SK-N-SH (cell line): ENCODE data around the gene NUP58. TPM values are rescaled to one million over a fixed set of nuclear protein-coding genes. Genes with fewer than 3 reads are reported as not detected.

Experiments
- CTCF ChIA-PET: fragments of 300-600, 350-600 bp; formaldehyde crosslinking; extraction: SDS; loops from one replicate; lab custom pipeline; 2021; lab: Yijun Ruan, JAX
- POLR2A ChIA-PET: fragments of 350-600 bp; sonication (Branson Sonifier 250); formaldehyde crosslinking; extraction: SDS; loops from one replicate; lab custom pipeline; 2020; ENCODE audit warnings: antibody characterized with exemption, inconsistent platforms; lab: Yijun Ruan, JAX
- DNase-seq: peaks from one replicate; pipeline ENCODE4 v3.0.0; 2012
- H2AFZ ChIP-seq: fragments of 200-600 bp; sonication (generic); 2 replicates; pipeline ENCODE4 v1.8.1; 2016; ENCODE audit warnings: antibody characterized with exemption, mild to moderate bottlenecking, low read depth
- H3F3A ChIP-seq: fragments of 200-600 bp; sonication (generic); replicated peaks from 2 replicates; pipeline ENCODE3; 2016; ENCODE audit warnings: antibody characterized with exemption, mild to moderate bottlenecking; ENCODE audit not compliant: insufficient read depth
- H3K27ac ChIP-seq, 2 experiments: fragments of 200-500 bp in 1 of 2; fragments of 200-600 bp in 1 of 2; sonication (Bioruptor generic) in 1 of 2; sonication (generic), shearing (Covaris generic) in 1 of 2; 2 replicates each; pipeline versions ENCODE4 v1.5.1 to v1.6.1; 2014 to 2016; ENCODE audit warnings: low read depth in 2 of 2, inconsistent platforms in 1 of 2, low read length in 1 of 2, mild to moderate bottlenecking in 1 of 2, mixed read lengths in 1 of 2
- H3K27me3 ChIP-seq: fragments of 200-600 bp; sonication (generic), shearing (Covaris generic); 2 replicates; pipeline ENCODE4 v1.6.1; 2016; ENCODE audit warnings: mixed run types; ENCODE audit not compliant: insufficient read depth
- H3K36me3 ChIP-seq, 2 experiments: fragments of 200-500 bp in 1 of 2; fragments of 200-600 bp in 1 of 2; sonication (Bioruptor generic) in 1 of 2; sonication (generic) in 1 of 2; replicated peaks in 1 of 2; 2 replicates each; pipeline versions ENCODE3 to v1.5.1; 2014 to 2016; ENCODE audit warnings: low read length in 1 of 2, mild to moderate bottlenecking in 1 of 2; ENCODE audit not compliant: insufficient read depth in 2 of 2, control insufficient read depth in 1 of 2
- H3K4me1 ChIP-seq, 2 experiments: fragments of 200-500 bp in 1 of 2; fragments of 200-600 bp in 1 of 2; sonication (Bioruptor generic) in 1 of 2; sonication (generic), shearing (Covaris generic) in 1 of 2; 2 replicates each; pipeline versions ENCODE4 v1.5.1 to v1.6.1; 2014 to 2016; ENCODE audit warnings: low read depth in 1 of 2, low read length in 1 of 2, mixed run types in 1 of 2; ENCODE audit not compliant: insufficient read depth in 2 of 2, control insufficient read depth in 1 of 2
- H3K4me2 ChIP-seq: fragments of 200-600 bp; sonication (generic), shearing (Covaris generic); 2 replicates; pipeline ENCODE4 v1.6.1; 2017; ENCODE audit warnings: mixed run types
- H3K4me3 ChIP-seq, 2 experiments: fragments of 200-500 bp in 1 of 2; fragments of 200-600 bp in 1 of 2; sonication (Bioruptor generic) in 1 of 2; sonication (generic), shearing (Covaris generic) in 1 of 2; 2 replicates each; pipeline versions ENCODE4 v1.5.1 to v1.8.1; 2014 to 2016; ENCODE audit warnings: low read depth in 2 of 2, inconsistent platforms in 1 of 2, low read length in 1 of 2, mild to moderate bottlenecking in 1 of 2, mixed read lengths in 1 of 2, moderate library complexity in 1 of 2
- H3K79me2 ChIP-seq: fragments of 200-600 bp; sonication (generic); 2 replicates; pipeline ENCODE4 v1.8.1; 2017; ENCODE audit warnings: mild to moderate bottlenecking; ENCODE audit not compliant: insufficient read depth
- H3K9ac ChIP-seq: fragments of 200-600 bp; sonication (generic); 2 replicates; pipeline ENCODE4 v1.6.1; 2017; ENCODE audit warnings: mixed run types
- H3K9me2 ChIP-seq: fragments of 200-600 bp; sonication (generic); 2 replicates; pipeline ENCODE4 v1.6.1; 2017; ENCODE audit warnings: mixed run types
- H3K9me3 ChIP-seq: fragments of 200-600 bp; sonication (generic); 2 replicates; pipeline ENCODE4 v1.6.1; 2017; ENCODE audit warnings: mixed run types, mild to moderate bottlenecking, moderate library complexity
- H4K20me1 ChIP-seq: fragments of 200-600 bp; sonication (generic); 2 replicates; pipeline ENCODE4 v1.6.1; 2017; ENCODE audit warnings: mild to moderate bottlenecking, mixed run types; ENCODE audit not compliant: insufficient read depth
- ELF1 ChIP-seq: IDR thresholded peaks from 2 replicates; pipeline ENCODE4 v1.4.0; 2012
- EP300 ChIP-seq, 2 experiments: IDR thresholded peaks; 2 replicates each; pipeline versions ENCODE4 v1.4.0 to v1.6.1; 2012; ENCODE audit warnings: borderline replicate concordance in 1 of 2, low read depth in 1 of 2, low read length in 1 of 2
- FOSL2 ChIP-seq: IDR thresholded peaks from 2 replicates; pipeline ENCODE4 v1.4.0; 2012; ENCODE audit warnings: low read depth, mild to moderate bottlenecking, moderate library complexity, borderline replicate concordance
- GABPA ChIP-seq: IDR thresholded peaks from 2 replicates; pipeline ENCODE4 v1.4.0; 2012; ENCODE audit warnings: low read depth, mild to moderate bottlenecking
- MEF2A ChIP-seq: IDR thresholded peaks from 2 replicates; pipeline ENCODE4 v1.4.0; 2012; ENCODE audit warnings: low read depth, borderline replicate concordance
- MXI1 ChIP-seq: IDR thresholded peaks from 2 replicates; pipeline ENCODE4 v1.6.1; 2012; ENCODE audit warnings: mild to moderate bottlenecking, low read depth, low read length, improper control_type of control experiment
- NRF1 ChIP-seq: IDR thresholded peaks from 2 replicates; pipeline ENCODE4 v1.6.1; 2012; ENCODE audit warnings: low read depth, mild to moderate bottlenecking, low read length
- RAD21 ChIP-seq: IDR thresholded peaks from 2 replicates; pipeline ENCODE4 v1.6.1; 2012; ENCODE audit warnings: mild to moderate bottlenecking, low read length
- RFX5 ChIP-seq: IDR thresholded peaks from 2 replicates; pipeline ENCODE4 v1.6.1; 2012; ENCODE audit warnings: mild to moderate bottlenecking, improper control_type of control experiment, low read length
- RXRA ChIP-seq: IDR thresholded peaks from 2 replicates; pipeline ENCODE4 v1.4.0; 2012; ENCODE audit warnings: low read depth, mild to moderate bottlenecking, borderline replicate concordance
- SIN3A ChIP-seq: IDR thresholded peaks from 2 replicates; pipeline ENCODE4 v1.6.1; 2012; ENCODE audit warnings: low read depth, mild to moderate bottlenecking, low read length, moderate library complexity, borderline replicate concordance
- SMC3 ChIP-seq: IDR thresholded peaks from 2 replicates; pipeline ENCODE4 v1.6.1; 2012; ENCODE audit warnings: low read depth, low read length, improper control_type of control experiment
- TCF12 ChIP-seq: IDR thresholded peaks from 2 replicates; pipeline ENCODE4 v1.4.0; 2012
- YY1 ChIP-seq: IDR thresholded peaks from 2 replicates; pipeline ENCODE4 v1.4.0; 2012; ENCODE audit warnings: low read depth, mild to moderate bottlenecking
- WGBS: methylation state at CpG from one replicate; pipeline ENCODE4 v1.1.6; 2017; ENCODE audit warnings: low lambda C conversion rate; 5-methylcytosine and 5-hydroxymethylcytosine counted together
- polyA plus RNA-seq, 3 experiments: library from polyadenylated mRNA; depleted of rRNA; stranded (reverse); fragments of >200 nt; gene quantifications; 2 replicates each; pipeline ENCODE4 v1.2.3, GENCODE V29; 2012
- TF ChIP-seq, protein P1 (sequence below): IDR thresholded peaks from 2 replicates; pipeline ENCODE4 v1.6.1; 2012; ENCODE audit warnings: mild to moderate bottlenecking, low read depth, low read length, moderate library complexity
- TF ChIP-seq, protein P2 (sequence below): IDR thresholded peaks from 2 replicates; pipeline ENCODE4 v1.4.0; 2012; ENCODE audit warnings: low read depth, borderline replicate concordance
- TF ChIP-seq, protein P3 (sequence below): fragments of 150-350 bp; IDR thresholded peaks from 2 replicates; pipeline ENCODE4 v1.6.1; 2017; ENCODE audit warnings: antibody characterized with exemption, low read length, low read depth, borderline replicate concordance
- TF ChIP-seq, protein P4 (sequence below): fragments of 200-600 bp; sonication (generic); IDR thresholded peaks from 2 replicates; pipeline ENCODE4 v1.6.1; 2017; ENCODE audit warnings: antibody characterized with exemption, mild to moderate bottlenecking, moderate library complexity

The NUP58 gene
- polyA plus RNA-seq, 1 of the 3 experiments (the other 2 are of a cell fraction) = 18.1 TPM

GRCh38 chr13:25286969-25287961 is 14.2 kb upstream of the NUP58 start, which contains the start of gene MTMR6 (continued):
- TF ChIP-seq, protein P1, sequence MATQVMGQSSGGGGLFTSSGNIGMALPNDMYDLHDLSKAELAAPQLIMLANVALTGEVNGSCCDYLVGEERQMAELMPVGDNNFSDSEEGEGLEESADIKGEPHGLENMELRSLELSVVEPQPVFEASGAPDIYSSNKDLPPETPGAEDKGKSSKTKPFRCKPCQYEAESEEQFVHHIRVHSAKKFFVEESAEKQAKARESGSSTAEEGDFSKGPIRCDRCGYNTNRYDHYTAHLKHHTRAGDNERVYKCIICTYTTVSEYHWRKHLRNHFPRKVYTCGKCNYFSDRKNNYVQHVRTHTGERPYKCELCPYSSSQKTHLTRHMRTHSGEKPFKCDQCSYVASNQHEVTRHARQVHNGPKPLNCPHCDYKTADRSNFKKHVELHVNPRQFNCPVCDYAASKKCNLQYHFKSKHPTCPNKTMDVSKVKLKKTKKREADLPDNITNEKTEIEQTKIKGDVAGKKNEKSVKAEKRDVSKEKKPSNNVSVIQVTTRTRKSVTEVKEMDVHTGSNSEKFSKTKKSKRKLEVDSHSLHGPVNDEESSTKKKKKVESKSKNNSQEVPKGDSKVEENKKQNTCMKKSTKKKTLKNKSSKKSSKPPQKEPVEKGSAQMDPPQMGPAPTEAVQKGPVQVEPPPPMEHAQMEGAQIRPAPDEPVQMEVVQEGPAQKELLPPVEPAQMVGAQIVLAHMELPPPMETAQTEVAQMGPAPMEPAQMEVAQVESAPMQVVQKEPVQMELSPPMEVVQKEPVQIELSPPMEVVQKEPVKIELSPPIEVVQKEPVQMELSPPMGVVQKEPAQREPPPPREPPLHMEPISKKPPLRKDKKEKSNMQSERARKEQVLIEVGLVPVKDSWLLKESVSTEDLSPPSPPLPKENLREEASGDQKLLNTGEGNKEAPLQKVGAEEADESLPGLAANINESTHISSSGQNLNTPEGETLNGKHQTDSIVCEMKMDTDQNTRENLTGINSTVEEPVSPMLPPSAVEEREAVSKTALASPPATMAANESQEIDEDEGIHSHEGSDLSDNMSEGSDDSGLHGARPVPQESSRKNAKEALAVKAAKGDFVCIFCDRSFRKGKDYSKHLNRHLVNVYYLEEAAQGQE = 0 out of 2 replicates have a peak, but pooled peaks have one; percentile 52
- TF ChIP-seq FOSL2 (no peak), RXRA (no peak), RAD21 (peak; percentile 32; the same call in 1 of the 2 replicates), ELF1 (peak; percentile 45; the same call in 1 of the 2 replicates), SIN3A (peak; percentile 68; the same call in 1 of the 2 replicates)
- TF ChIP-seq, protein P2, sequence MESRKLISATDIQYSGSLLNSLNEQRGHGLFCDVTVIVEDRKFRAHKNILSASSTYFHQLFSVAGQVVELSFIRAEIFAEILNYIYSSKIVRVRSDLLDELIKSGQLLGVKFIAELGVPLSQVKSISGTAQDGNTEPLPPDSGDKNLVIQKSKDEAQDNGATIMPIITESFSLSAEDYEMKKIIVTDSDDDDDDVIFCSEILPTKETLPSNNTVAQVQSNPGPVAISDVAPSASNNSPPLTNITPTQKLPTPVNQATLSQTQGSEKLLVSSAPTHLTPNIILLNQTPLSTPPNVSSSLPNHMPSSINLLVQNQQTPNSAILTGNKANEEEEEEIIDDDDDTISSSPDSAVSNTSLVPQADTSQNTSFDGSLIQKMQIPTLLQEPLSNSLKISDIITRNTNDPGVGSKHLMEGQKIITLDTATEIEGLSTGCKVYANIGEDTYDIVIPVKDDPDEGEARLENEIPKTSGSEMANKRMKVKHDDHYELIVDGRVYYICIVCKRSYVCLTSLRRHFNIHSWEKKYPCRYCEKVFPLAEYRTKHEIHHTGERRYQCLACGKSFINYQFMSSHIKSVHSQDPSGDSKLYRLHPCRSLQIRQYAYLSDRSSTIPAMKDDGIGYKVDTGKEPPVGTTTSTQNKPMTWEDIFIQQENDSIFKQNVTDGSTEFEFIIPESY = peak; percentile 69; the same call in 1 of the 2 replicates
- TF ChIP-seq, protein P3, sequence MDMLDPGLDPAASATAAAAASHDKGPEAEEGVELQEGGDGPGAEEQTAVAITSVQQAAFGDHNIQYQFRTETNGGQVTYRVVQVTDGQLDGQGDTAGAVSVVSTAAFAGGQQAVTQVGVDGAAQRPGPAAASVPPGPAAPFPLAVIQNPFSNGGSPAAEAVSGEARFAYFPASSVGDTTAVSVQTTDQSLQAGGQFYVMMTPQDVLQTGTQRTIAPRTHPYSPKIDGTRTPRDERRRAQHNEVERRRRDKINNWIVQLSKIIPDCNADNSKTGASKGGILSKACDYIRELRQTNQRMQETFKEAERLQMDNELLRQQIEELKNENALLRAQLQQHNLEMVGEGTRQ = no peak

GRCh38 chr13:25288966-25289365 is 12.5 kb upstream of the NUP58 start:
- Histone ChIP-seq H2AFZ (peak overlapping the region; percentile 53), H3K9ac (no peak overlapping the region), H3K36me3 (peaks cover 0 to 6% of the 10 kb centered on the region in 2 experiments), H3K4me2 (no peak overlapping the region), H3F3A (peaks cover 11% of the 10 kb centered on the region), H3K79me2 (peaks cover 33% of the 10 kb centered on the region), H3K9me2 (no peaks in the 10 kb centered on the region), H4K20me1 (peaks cover 4% of the 10 kb centered on the region; the same call in 1 of the 2 replicates), H3K9me3 (no peaks in the 10 kb centered on the region), H3K4me3 (no peak overlapping the region), H3K27me3 (no peaks in the 10 kb centered on the region), H3K27ac (no peak overlapping the region), H3K4me1 (peaks cover 4 to 9% of the 10 kb centered on the region in 2 experiments; a peak in 3 of 4 replicates)
- WGBS = 90% methylated on average over 2 of the region's 2 CpGs
- DNase-seq = no peak
- CTCF ChIA-PET = no interaction called here
- POLR2A ChIA-PET = no interaction called here
- TF ChIP-seq, protein P4, sequence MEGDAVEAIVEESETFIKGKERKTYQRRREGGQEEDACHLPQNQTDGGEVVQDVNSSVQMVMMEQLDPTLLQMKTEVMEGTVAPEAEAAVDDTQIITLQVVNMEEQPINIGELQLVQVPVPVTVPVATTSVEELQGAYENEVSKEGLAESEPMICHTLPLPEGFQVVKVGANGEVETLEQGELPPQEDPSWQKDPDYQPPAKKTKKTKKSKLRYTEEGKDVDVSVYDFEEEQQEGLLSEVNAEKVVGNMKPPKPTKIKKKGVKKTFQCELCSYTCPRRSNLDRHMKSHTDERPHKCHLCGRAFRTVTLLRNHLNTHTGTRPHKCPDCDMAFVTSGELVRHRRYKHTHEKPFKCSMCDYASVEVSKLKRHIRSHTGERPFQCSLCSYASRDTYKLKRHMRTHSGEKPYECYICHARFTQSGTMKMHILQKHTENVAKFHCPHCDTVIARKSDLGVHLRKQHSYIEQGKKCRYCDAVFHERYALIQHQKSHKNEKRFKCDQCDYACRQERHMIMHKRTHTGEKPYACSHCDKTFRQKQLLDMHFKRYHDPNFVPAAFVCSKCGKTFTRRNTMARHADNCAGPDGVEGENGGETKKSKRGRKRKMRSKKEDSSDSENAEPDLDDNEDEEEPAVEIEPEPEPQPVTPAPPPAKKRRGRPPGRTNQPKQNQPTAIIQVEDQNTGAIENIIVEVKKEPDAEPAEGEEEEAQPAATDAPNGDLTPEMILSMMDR = no peak
- TF ChIP-seq FOSL2 (no peak), NRF1 (no peak), RXRA (no peak), EP300 (IDR thresholded peaks at IDR 0.05; ENCODE audit: borderline replicate concordance in 1 of 2, low read depth in 1 of 2, low read length in 1 of 2) (no peak), TCF12 (no peak), MEF2A (no peak), SMC3 (no peak), RFX5 (no peak), MXI1 (no peak), RAD21 (no peak), YY1 (no peak), GABPA (no peak)
- TF ChIP-seq, protein P2 = no peak
